ENCODE measurements around the gene TRAPPC12.

Gene TRAPPC12

DNA sequence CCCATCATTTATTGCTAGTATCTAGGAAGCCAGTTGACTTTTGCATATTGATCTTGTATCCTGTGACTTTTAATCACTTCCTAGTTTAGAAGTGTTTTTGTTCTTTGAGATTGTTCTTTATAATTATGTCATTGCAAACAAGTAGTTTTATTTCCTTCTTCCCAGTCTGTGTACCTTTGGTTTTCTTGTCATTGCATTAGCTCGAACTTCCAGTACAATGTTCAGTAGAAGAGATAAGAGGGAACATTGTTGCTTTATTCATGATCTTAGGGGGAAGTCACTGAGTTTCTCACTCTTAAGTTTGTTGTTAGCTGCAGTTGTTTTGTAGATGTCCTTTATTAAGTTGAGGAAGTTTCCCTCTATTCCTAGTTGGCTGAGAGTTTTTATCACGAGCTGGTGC is 61.0 kb downstream of the TRAPPC12 start:
- no peak overlapping the region for H3K27ac ChIP-seq (ENCODE audit: low read length)
- H4K20me1 ChIP-seq (ENCODE audit: insufficient read depth, low read length) = peaks cover 2% of the 10 kb centered on the region; the same call in 1 of the 2 replicates
- no peak for ATAC-seq (ENCODE audit: insufficient read depth, low read depth)
- H3K4me3 ChIP-seq (ENCODE audit: low read depth in 1 of 2, low read length in 2 of 2) = no peak overlapping the region
- no peak for DNase-seq
- H3K9me3 ChIP-seq (ENCODE audit: insufficient read depth, low read length, severe bottlenecking) = no peaks in the 10 kb centered on the region
- H3K4me2 ChIP-seq (ENCODE audit: insufficient read depth, low read length) = no peak overlapping the region
- H2AFZ ChIP-seq (ENCODE audit: low read depth, low read length) = no peak overlapping the region
- TF ChIP-seq, protein P1, sequence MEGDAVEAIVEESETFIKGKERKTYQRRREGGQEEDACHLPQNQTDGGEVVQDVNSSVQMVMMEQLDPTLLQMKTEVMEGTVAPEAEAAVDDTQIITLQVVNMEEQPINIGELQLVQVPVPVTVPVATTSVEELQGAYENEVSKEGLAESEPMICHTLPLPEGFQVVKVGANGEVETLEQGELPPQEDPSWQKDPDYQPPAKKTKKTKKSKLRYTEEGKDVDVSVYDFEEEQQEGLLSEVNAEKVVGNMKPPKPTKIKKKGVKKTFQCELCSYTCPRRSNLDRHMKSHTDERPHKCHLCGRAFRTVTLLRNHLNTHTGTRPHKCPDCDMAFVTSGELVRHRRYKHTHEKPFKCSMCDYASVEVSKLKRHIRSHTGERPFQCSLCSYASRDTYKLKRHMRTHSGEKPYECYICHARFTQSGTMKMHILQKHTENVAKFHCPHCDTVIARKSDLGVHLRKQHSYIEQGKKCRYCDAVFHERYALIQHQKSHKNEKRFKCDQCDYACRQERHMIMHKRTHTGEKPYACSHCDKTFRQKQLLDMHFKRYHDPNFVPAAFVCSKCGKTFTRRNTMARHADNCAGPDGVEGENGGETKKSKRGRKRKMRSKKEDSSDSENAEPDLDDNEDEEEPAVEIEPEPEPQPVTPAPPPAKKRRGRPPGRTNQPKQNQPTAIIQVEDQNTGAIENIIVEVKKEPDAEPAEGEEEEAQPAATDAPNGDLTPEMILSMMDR (IDR thresholded peaks at IDR 0.05; ENCODE audit: borderline replicate concordance, extremely low read depth, low read length, poor library complexity, severe bottlenecking) = no peak
- TF ChIP-seq EZH2 (IDR thresholded peaks at IDR 0.05; ENCODE audit: borderline replicate concordance, low read depth, low read length, severe bottlenecking) = no peak
- H3K79me2 ChIP-seq (ENCODE audit: insufficient read depth, low read length) = no peaks in the 10 kb centered on the region
- H3K4me1 ChIP-seq (ENCODE audit: insufficient read depth, low read length) = no peaks in the 10 kb centered on the region
- peaks cover 19% of the 10 kb centered on the region for H3K36me3 ChIP-seq (ENCODE audit: insufficient read depth, low read length)
- no peaks in the 10 kb centered on the region for H3K27me3 ChIP-seq (ENCODE audit: insufficient read depth, low read length, poor library complexity)
- H3K9ac ChIP-seq (ENCODE audit: low read depth, low read length) = no peak overlapping the region

DNA sequence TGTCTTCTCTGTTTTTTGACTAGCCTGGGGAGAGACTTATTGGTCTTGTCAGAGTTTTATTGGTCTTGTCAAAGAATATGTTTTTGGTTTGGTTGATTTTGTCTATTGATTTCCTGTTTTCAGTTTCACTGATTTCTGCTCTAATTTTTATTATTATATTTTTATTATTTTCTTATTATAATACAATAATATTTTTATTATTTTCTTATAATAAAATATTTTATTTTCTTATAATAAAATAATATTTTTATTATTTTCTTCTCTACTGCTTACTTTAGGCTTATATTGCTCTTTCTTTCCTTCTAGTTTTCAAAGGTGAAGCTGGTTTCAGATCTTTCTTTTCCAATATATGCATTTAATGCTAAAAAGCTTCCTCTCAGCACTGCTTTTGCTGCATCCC is 62.0 kb downstream of the TRAPPC12 start:
- Histone ChIP-seq H2AFZ (ENCODE audit: low read depth, low read length) (no peak overlapping the region), H3K4me3 (ENCODE audit: low read depth in 1 of 2, low read length in 2 of 2) (no peak overlapping the region), H3K9ac (ENCODE audit: low read depth, low read length) (no peak overlapping the region), H3K4me2 (ENCODE audit: insufficient read depth, low read length) (no peak overlapping the region), H3K36me3 (ENCODE audit: insufficient read depth, low read length) (peaks cover 29% of the 10 kb centered on the region), H3K27me3 (ENCODE audit: insufficient read depth, low read length, poor library complexity) (no peaks in the 10 kb centered on the region), H3K9me3 (ENCODE audit: insufficient read depth, low read length, severe bottlenecking) (no peaks in the 10 kb centered on the region), H4K20me1 (ENCODE audit: insufficient read depth, low read length) (peaks cover 2% of the 10 kb centered on the region; the same call in 1 of the 2 replicates), H3K4me1 (ENCODE audit: insufficient read depth, low read length) (no peaks in the 10 kb centered on the region), H3K27ac (ENCODE audit: low read length) (no peak overlapping the region), H3K79me2 (ENCODE audit: insufficient read depth, low read length) (no peaks in the 10 kb centered on the region)
- ATAC-seq (ENCODE audit: insufficient read depth, low read depth) (no peak), DNase-seq (no peak)
- TF ChIP-seq, protein P1 (IDR thresholded peaks at IDR 0.05; ENCODE audit: borderline replicate concordance, extremely low read depth, low read length, poor library complexity, severe bottlenecking) = no peak
- TF ChIP-seq EZH2 (IDR thresholded peaks at IDR 0.05; ENCODE audit: borderline replicate concordance, low read depth, low read length, severe bottlenecking) = no peak

DNA sequence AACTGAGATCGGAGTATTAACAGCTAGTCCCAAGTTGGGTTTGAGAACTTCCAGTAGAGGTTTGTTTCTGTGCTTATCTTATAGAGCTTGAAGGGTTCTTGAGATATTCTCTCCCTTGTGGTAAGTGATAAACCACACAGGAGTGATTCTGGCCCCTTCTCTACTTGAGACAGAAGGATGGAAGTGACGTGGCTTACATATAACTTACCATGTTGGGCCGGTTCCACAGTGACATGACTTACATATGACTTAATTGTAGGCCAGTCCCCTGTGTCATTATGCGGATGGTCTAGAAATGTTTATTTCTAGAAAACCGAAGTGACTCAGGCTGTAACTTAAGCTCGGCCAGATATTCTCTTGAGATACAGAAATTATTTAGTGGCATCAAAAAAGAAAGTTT is 62.7 kb downstream of the TRAPPC12 start:
- Histone ChIP-seq H2AFZ (ENCODE audit: low read depth, low read length) (no peak overlapping the region), H3K9me3 (ENCODE audit: insufficient read depth, low read length, severe bottlenecking) (no peaks in the 10 kb centered on the region), H3K27ac (ENCODE audit: low read length) (no peak overlapping the region), H4K20me1 (ENCODE audit: insufficient read depth, low read length) (peaks cover 2% of the 10 kb centered on the region; the same call in 1 of the 2 replicates), H3K27me3 (ENCODE audit: insufficient read depth, low read length, poor library complexity) (no peaks in the 10 kb centered on the region), H3K4me1 (ENCODE audit: insufficient read depth, low read length) (no peaks in the 10 kb centered on the region), H3K36me3 (ENCODE audit: insufficient read depth, low read length) (peaks cover 32% of the 10 kb centered on the region), H3K4me3 (ENCODE audit: low read depth in 1 of 2, low read length in 2 of 2) (no peak overlapping the region), H3K9ac (ENCODE audit: low read depth, low read length) (no peak overlapping the region), H3K79me2 (ENCODE audit: insufficient read depth, low read length) (no peaks in the 10 kb centered on the region), H3K4me2 (ENCODE audit: insufficient read depth, low read length) (no peak overlapping the region)
- TF ChIP-seq, protein P1 (IDR thresholded peaks at IDR 0.05; ENCODE audit: borderline replicate concordance, extremely low read depth, low read length, poor library complexity, severe bottlenecking) = no peak
- TF ChIP-seq EZH2 (IDR thresholded peaks at IDR 0.05; ENCODE audit: borderline replicate concordance, low read depth, low read length, severe bottlenecking) = no peak
- no peak for ATAC-seq (ENCODE audit: insufficient read depth, low read depth)
- DNase-seq = no peak

DNA sequence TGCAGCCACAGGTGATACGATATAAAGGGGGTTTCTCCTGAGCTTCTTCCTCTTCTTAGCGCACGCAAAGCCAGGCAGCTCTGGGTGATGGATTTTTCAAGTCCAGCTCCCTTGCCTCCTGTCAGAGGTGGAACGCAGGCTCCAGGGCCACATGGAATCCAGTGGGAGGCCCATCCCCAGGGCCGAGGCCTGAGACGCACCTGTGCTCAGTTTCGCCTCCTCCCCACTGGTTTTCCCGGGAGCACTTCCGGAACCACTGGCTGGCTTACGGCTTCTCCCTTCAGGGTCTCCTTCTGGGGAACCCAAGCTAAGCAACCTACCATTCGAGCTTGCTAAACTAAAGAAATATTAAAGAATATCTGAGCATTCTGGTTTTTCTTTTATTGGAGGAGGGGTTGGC is 63.6 kb downstream of the TRAPPC12 start:
- no peaks in the 10 kb centered on the region for H3K27me3 ChIP-seq (ENCODE audit: insufficient read depth, low read length, poor library complexity)
- no peak overlapping the region for H2AFZ ChIP-seq (ENCODE audit: low read depth, low read length)
- no peak for DNase-seq
- ATAC-seq (ENCODE audit: insufficient read depth, low read depth) = no peak
- H3K27ac ChIP-seq (ENCODE audit: low read length) = no peak overlapping the region
- no peak overlapping the region for H3K4me2 ChIP-seq (ENCODE audit: insufficient read depth, low read length)
- H3K9ac ChIP-seq (ENCODE audit: low read depth, low read length) = no peak overlapping the region
- H3K9me3 ChIP-seq (ENCODE audit: insufficient read depth, low read length, severe bottlenecking) = no peaks in the 10 kb centered on the region
- H4K20me1 ChIP-seq (ENCODE audit: insufficient read depth, low read length) = peaks cover 2% of the 10 kb centered on the region; the same call in 1 of the 2 replicates
- peaks cover 32% of the 10 kb centered on the region for H3K36me3 ChIP-seq (ENCODE audit: insufficient read depth, low read length)
- no peak overlapping the region for H3K4me3 ChIP-seq (ENCODE audit: low read depth in 1 of 2, low read length in 2 of 2)
- H3K79me2 ChIP-seq (ENCODE audit: insufficient read depth, low read length) = no peaks in the 10 kb centered on the region
- TF ChIP-seq, protein P1 (IDR thresholded peaks at IDR 0.05; ENCODE audit: borderline replicate concordance, extremely low read depth, low read length, poor library complexity, severe bottlenecking) = no peak
- no peak for TF ChIP-seq EZH2 (IDR thresholded peaks at IDR 0.05; ENCODE audit: borderline replicate concordance, low read depth, low read length, severe bottlenecking)
- no peaks in the 10 kb centered on the region for H3K4me1 ChIP-seq (ENCODE audit: insufficient read depth, low read length)

Data from DND-41 (cell line).